Lower lobe of right lung (tissue), 2 donors: Measurements from ENCODE around the gene PBXIP1. TPM values are rescaled to one million over a fixed set of nuclear protein-coding genes. Genes with fewer than 3 reads are reported as not detected.

Experiments used
- ATAC-seq, 2 donors: fragments of 200-7000 bp; cut with Tn5 transposase; one replicate each; pipeline ENCODE4 v1.9.1; 2020 to 2022; ENCODE audit warnings: mild to moderate bottlenecking in 2 of 2, moderate library complexity in 2 of 2
- DNase-seq: peaks from one replicate; pipeline ENCODE4 v3.0.0-alpha.2; 2020
- H3K27ac ChIP-seq: fragments of 200-600 bp; one replicate; pipeline ENCODE4 v1.8.0; 2022
- H3K27me3 ChIP-seq: fragments of 200-600 bp; one replicate; pipeline ENCODE4 v1.8.0; 2022; ENCODE audit warnings: low read depth
- H3K36me3 ChIP-seq: fragments of 200-600 bp; one replicate; pipeline ENCODE4 v1.8.0; 2022; ENCODE audit warnings: mild to moderate bottlenecking
- H3K4me1 ChIP-seq: fragments of 200-600 bp; one replicate; pipeline ENCODE4 v1.8.0; 2022
- H3K4me3 ChIP-seq: fragments of 200-600 bp; one replicate; pipeline ENCODE4 v1.8.0; 2022; ENCODE audit warnings: mild to moderate bottlenecking
- H3K9me3 ChIP-seq: fragments of 200-600 bp; one replicate; pipeline ENCODE4 v1.8.0; 2022
- CTCF ChIP-seq: fragments of 200-600 bp; IDR thresholded peaks from one replicate; pipeline ENCODE4 v1.8.0; 2022; ENCODE audit warnings: antibody characterized with exemption, mild to moderate bottlenecking
- intact Hi-C: fragments of 100-400 bp; cut with DNase I; formaldehyde crosslinking; loops from one replicate; pipeline ENCODE4 v1.11.0; 2022
- total RNA-seq: library from RNA; stranded (reverse); fragmentation: NEBNext Ultra II Directional; extraction: Animal tissue kit (Norgen Biotek cat#: 25700); gene quantifications from one replicate; pipeline ENCODE4 v1.2.1, GENCODE V29; 2021
- donor health status: DM: no; HTN: yes; CAD: no; lungs with severe emphysema.

PBXIP1 gene
- total RNA-seq, 1 donor from 2014 or later: 68.1 TPM

DNA sequence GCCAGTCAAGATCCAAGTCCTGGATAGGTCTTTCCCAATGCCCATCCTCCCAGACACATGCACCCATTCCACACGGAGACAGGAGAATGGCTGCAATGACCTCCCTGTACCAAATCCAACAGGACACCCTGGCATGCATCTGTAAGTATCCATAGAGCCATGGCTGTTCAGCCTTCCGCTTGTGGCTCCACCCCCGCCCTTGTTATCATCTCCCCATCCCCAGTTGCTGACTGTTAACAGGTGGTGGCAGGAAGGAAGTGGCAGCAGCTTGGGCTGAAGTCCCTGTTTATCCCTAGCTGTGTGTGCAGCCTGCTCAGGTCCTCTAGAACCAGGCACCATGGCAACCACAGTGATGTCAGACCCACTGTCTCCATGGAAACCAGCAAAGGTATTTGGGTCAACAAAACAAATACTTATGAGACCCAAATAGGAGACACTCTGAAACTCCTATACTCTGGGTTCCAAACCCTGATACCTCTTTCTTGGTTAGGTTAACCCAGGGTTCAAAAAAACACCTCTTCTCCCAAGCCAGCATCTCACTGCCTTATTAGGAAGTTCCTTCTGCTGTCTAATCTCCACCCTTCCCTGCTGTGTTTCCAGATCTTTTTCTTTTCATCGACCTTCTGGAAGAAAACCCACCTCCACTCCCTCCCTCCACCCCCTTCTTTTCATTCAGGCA lies 721 bp downstream of the PBXIP1 start:
- H3K9me3 ChIP-seq: no peaks in the 10 kb centered on the region
- peaks cover 40% of the 10 kb centered on the region for H3K4me1 ChIP-seq
- peaks cover 32% of the 10 kb centered on the region for H3K36me3 ChIP-seq
- peak; percentile 61 to 74 for ATAC-seq
- peak overlapping the region; percentile 65 for H3K4me3 ChIP-seq
- no peak for TF ChIP-seq CTCF
- H3K27me3 ChIP-seq: no peaks in the 10 kb centered on the region
- intact Hi-C loops: no loop called here
- peak overlapping the region; percentile 80 for H3K27ac ChIP-seq
- DNase-seq: no peak

DNA sequence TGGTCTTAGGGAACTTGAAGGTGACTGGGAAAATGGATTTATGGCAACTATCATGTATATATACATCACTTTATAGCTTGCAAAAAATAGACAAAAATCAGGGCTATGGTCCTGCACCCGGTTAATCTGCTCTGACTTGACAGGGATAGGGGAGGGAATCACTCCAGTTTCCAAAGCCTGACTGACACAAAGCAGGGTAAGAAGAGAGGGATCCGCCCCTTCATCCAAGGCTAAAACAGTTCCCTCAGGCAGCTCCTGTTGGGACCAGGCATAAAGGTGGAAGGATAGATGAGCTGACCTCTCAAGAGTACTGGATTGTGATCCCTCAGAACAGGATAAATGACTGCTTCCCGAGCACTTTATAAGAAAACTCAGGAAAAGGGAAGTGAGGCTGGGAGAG lies 1.4 kb downstream of the PBXIP1 start:
- intact Hi-C loops: no loop called here
- ATAC-seq: no peak
- DNase-seq: no peak
- peak overlapping the region; percentile 65 for H3K4me3 ChIP-seq
- peaks cover 33% of the 10 kb centered on the region for H3K36me3 ChIP-seq
- no peak for TF ChIP-seq CTCF
- H3K4me1 ChIP-seq: peaks cover 39% of the 10 kb centered on the region
- H3K9me3 ChIP-seq: no peaks in the 10 kb centered on the region
- H3K27me3 ChIP-seq: no peaks in the 10 kb centered on the region
- peak overlapping the region; percentile 80 for H3K27ac ChIP-seq

DNA sequence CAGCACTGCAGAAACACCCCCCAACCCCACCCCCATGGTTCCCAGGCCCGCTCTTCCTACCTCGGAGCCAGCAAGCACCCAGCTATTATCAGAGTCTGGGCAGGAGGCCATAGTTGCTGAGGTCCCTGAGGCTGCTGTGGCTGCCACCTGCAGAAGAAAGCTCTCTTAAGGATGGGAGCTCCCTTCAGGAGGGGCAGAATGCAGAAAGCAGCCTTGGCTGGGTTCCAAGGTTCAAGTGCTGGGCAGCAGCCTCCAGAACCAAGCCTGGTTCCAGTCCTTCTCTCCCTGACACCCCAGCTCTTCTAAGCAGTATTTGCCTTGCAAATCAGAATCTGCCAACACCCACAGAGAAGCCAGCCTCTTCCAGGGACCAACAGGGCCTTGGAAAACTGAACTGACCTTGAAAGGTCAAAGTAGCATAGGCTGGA lies 2.3 kb downstream of the PBXIP1 start:
- TF ChIP-seq CTCF: no peak
- H3K4me3 ChIP-seq: no peak overlapping the region
- no peak overlapping the region for H3K27ac ChIP-seq
- ATAC-seq (no peak), DNase-seq (no peak)
- intact Hi-C loops: no loop called here
- H3K4me1 ChIP-seq: peaks cover 39% of the 10 kb centered on the region
- no peaks in the 10 kb centered on the region for H3K9me3 ChIP-seq
- H3K27me3 ChIP-seq: no peaks in the 10 kb centered on the region
- peaks cover 27% of the 10 kb centered on the region for H3K36me3 ChIP-seq

GRCh38 chr1:154952664-154953063 lies 3.2 kb downstream of the PBXIP1 start:
- Histone ChIP-seq H3K27ac (no peak overlapping the region), H3K4me3 (no peak overlapping the region), H3K9me3 (no peaks in the 10 kb centered on the region), H3K27me3 (no peaks in the 10 kb centered on the region), H3K4me1 (peaks cover 39% of the 10 kb centered on the region), H3K36me3 (peaks cover 32% of the 10 kb centered on the region)
- no peak for DNase-seq
- ATAC-seq: no peak
- intact Hi-C loops: no loop called here
- no peak for TF ChIP-seq CTCF

- Histone ChIP-seq H3K27me3 (no peaks in the 10 kb centered on the region), H3K9me3 (no peaks in the 10 kb centered on the region), H3K27ac (no peak overlapping the region), H3K4me1 (peaks cover 39% of the 10 kb centered on the region), H3K4me3 (no peak overlapping the region), H3K36me3 (peaks cover 37% of the 10 kb centered on the region)
- TF ChIP-seq CTCF: no peak
- DNase-seq (no peak), ATAC-seq (no peak)
- intact Hi-C loops: no loop called here
Measured at GRCh38 chr1:154951901-154952657, 3.8 kb downstream of the PBXIP1 start.
